GM12878 (cell line): ENCODE data around the gene FHIP2A. TPM values are rescaled to one million over a fixed set of nuclear protein-coding genes. Genes with fewer than 3 reads are reported as not detected.

Experiments
- ATAC-seq: fragments of 200-7000 bp; cut with Tn5 transposase; 3 replicates; pipeline ENCODE4 v1.9.1; 2020; ENCODE audit warnings: mild to moderate bottlenecking, moderate library complexity
- BruUV-seq: library from RNA; stranded (reverse); fragments of 400-500 nt; replicated peaks from 2 replicates; lab custom pipeline; 2021; lab: Mats Ljungman, UMichigan
- CTCF ChIA-PET: fragments of 300-600 bp; sonication (Branson Sonifier 250); formaldehyde crosslinking; extraction: SDS; loops from one replicate; lab custom pipeline; 2021; ENCODE audit warnings: inconsistent platforms; lab: Yijun Ruan, JAX
- POLR2A ChIA-PET: fragments of 350-600 bp; formaldehyde crosslinking; extraction: SDS; loops from one replicate; lab custom pipeline; 2021; ENCODE audit warnings: inconsistent platforms; lab: Charles Lee
- RAD21 ChIA-PET: fragments of 300-600 bp; sonication (Branson Sonifier 250); formaldehyde crosslinking; loops from one replicate; lab custom pipeline; 2023; ENCODE audit warnings: antibody characterized with exemption; ENCODE audit not compliant: unreplicated experiment; lab: Charles Lee
- SMC1A ChIA-PET: fragments of 300-600 bp; sonication (Branson Sonifier 250); formaldehyde crosslinking; loops from one replicate; lab custom pipeline; 2023; ENCODE audit not compliant: unreplicated experiment, uncharacterized antibody; lab: Charles Lee
- DNase-seq: peaks from one replicate; pipeline ENCODE4 v3.0.0-alpha.2; 2011; ENCODE audit warnings: low read depth, low spot score
- FAIRE-seq: peaks from 3 replicates; lab custom pipeline; 2011; peaks lifted over from hg19 to GRCh38; lab: Jason Lieb, UNC
- H2AFZ ChIP-seq: 2 replicates; pipeline ENCODE4 v1.6.0; 2011; ENCODE audit warnings: low read depth, low read length, control low read depth; ENCODE audit not compliant: control insufficient read depth
- H3K27ac ChIP-seq: 2 replicates; pipeline ENCODE4 v1.5.1; 2011; ENCODE audit warnings: control low read depth; ENCODE audit not compliant: control insufficient read depth, insufficient read depth
- H3K27me3 ChIP-seq, 2 experiments: replicated peaks in 1 of 2; 2 replicates each; pipeline versions ENCODE4 v1.6.0 to v1.6.1; 2011; ENCODE audit warnings: low read length in 1 of 2; ENCODE audit not compliant: control insufficient read depth in 2 of 2, insufficient read depth in 2 of 2
- H3K36me3 ChIP-seq, 2 experiments: 2 replicates each; pipeline ENCODE4 v1.5.1; 2011; ENCODE audit warnings: low read length in 1 of 2; ENCODE audit not compliant: control insufficient read depth in 2 of 2, insufficient read depth in 2 of 2
- H3K4me1 ChIP-seq: 2 replicates; pipeline ENCODE4 v1.6.1; 2011; ENCODE audit warnings: mild to moderate bottlenecking, low read length, moderate library complexity, mixed read lengths; ENCODE audit not compliant: control insufficient read depth, insufficient read depth
- H3K4me2 ChIP-seq: 2 replicates; pipeline ENCODE4 v1.6.0; 2011; ENCODE audit warnings: control low read depth; ENCODE audit not compliant: control insufficient read depth, insufficient read depth
- H3K4me3 ChIP-seq: fragments of 200-600 bp; sonication (generic); 2 replicates; pipeline ENCODE4 v1.5.1; 2016
- H3K79me2 ChIP-seq: 2 replicates; pipeline ENCODE4 v1.6.0; 2011; ENCODE audit warnings: low read length; ENCODE audit not compliant: control insufficient read depth, insufficient read depth
- H3K9ac ChIP-seq: 2 replicates; pipeline ENCODE4 v1.8.0; 2011; ENCODE audit warnings: low read length, control low read depth, mixed read lengths; ENCODE audit not compliant: control insufficient read depth, insufficient read depth
- H3K9me3 ChIP-seq: replicated peaks from 3 replicates; pipeline ENCODE4 v1.5.1; 2011; ENCODE audit warnings: mild to moderate bottlenecking, low read length; ENCODE audit not compliant: control insufficient read depth, insufficient read depth
- H4K20me1 ChIP-seq: 2 replicates; pipeline ENCODE4 v1.6.0; 2011; ENCODE audit not compliant: control insufficient read depth, insufficient read depth
- BACH1 ChIP-seq: fragments of 450-650 bp; IDR thresholded peaks from 2 replicates; pipeline ENCODE4 v1.6.1; 2017; ENCODE audit warnings: mild to moderate bottlenecking, borderline replicate concordance
- BHLHE40 ChIP-seq, 2 experiments: fragments of 450-650 bp in 1 of 2; IDR thresholded peaks; 2 replicates each; pipeline ENCODE4 v1.6.1; 2011 to 2017; ENCODE audit warnings: low read depth in 2 of 2, borderline replicate concordance in 1 of 2, improper control_type of control experiment in 1 of 2, low read length in 1 of 2, mild to moderate bottlenecking in 1 of 2
- BRCA1 ChIP-seq: IDR thresholded peaks from 2 replicates; pipeline ENCODE4 v1.6.1; 2011; ENCODE audit warnings: low read depth, low read length, improper control_type of control experiment
- EGR1 ChIP-seq, 2 experiments: IDR thresholded peaks; 1 replicate in 1 of 2; 2 replicates in 1 of 2; pipeline ENCODE4 v1.6.1; 2011 to 2012; ENCODE audit warnings: low read depth in 2 of 2, low read length in 2 of 2, borderline replicate concordance in 1 of 2, mild to moderate bottlenecking in 1 of 2, moderate library complexity in 1 of 2
- IKZF1 ChIP-seq: fragments of 450-650 bp; conservative IDR thresholded peaks from 2 replicates; pipeline ENCODE4 v1.6.1; 2017; ENCODE audit warnings: antibody characterized with exemption, mild to moderate bottlenecking
- JUNB ChIP-seq: IDR thresholded peaks from 2 replicates; pipeline ENCODE4 v1.6.1; 2016; ENCODE audit warnings: antibody characterized with exemption, mild to moderate bottlenecking
- MAX ChIP-seq: IDR thresholded peaks from 2 replicates; pipeline ENCODE4 v1.6.1; 2012; ENCODE audit warnings: low read depth, low read length, improper control_type of control experiment
- NFYB ChIP-seq: IDR thresholded peaks from 2 replicates; pipeline ENCODE4 v1.6.1; 2011; ENCODE audit warnings: low read depth, mild to moderate bottlenecking, low read length, improper control_type of control experiment, moderate library complexity; ENCODE audit not compliant: insufficient read depth
- POLR2AphosphoS2 ChIP-seq: IDR thresholded peaks from 2 replicates; pipeline ENCODE4 v1.6.1; 2011; ENCODE audit warnings: low read depth, mild to moderate bottlenecking, low read length, improper control_type of control experiment, moderate library complexity
- POU2F2 ChIP-seq: IDR thresholded peaks from 3 replicates; pipeline ENCODE4 v1.6.1; 2011; ENCODE audit warnings: low read depth, mild to moderate bottlenecking, low read length, borderline replicate concordance
- RB1 ChIP-seq: fragments of 450-650 bp; formaldehyde crosslinking; IDR thresholded peaks from 2 replicates; pipeline ENCODE4 v1.6.1; 2017; ENCODE audit warnings: mild to moderate bottlenecking, borderline replicate concordance
- RFX5 ChIP-seq: IDR thresholded peaks from 2 replicates; pipeline ENCODE4 v1.6.1; 2011; ENCODE audit warnings: low read depth, low read length, improper control_type of control experiment
- RUNX3 ChIP-seq: IDR thresholded peaks from 2 replicates; pipeline ENCODE4 v1.6.1; 2012; ENCODE audit warnings: low read length, inconsistent platforms
- USF1 ChIP-seq: IDR thresholded peaks from 2 replicates; pipeline ENCODE4 v1.6.1; 2011; ENCODE audit warnings: borderline replicate concordance, low read depth, mild to moderate bottlenecking, moderate library complexity, mixed read lengths, low read length; ENCODE audit not compliant: insufficient read depth; ENCODE audit errors: extremely low read length
- YY1 ChIP-seq: IDR thresholded peaks from 2 replicates; pipeline ENCODE4 v1.6.1; 2011; ENCODE audit warnings: low read depth, mild to moderate bottlenecking, low read length
- ZBTB4 ChIP-seq: fragments of 450-650 bp; formaldehyde crosslinking; IDR thresholded peaks from 2 replicates; pipeline ENCODE4 v1.4.0; 2022; ENCODE audit warnings: mild to moderate bottlenecking, moderate library complexity
- WGBS: methylation state at CpG from one replicate; pipeline ENCODE4 v1.1.6; 2016; ENCODE audit warnings: low lambda C conversion rate; ENCODE audit not compliant: insufficient replicate concordance, insufficient coverage; ENCODE audit errors: missing lambda C conversion rate; 5-methylcytosine and 5-hydroxymethylcytosine counted together
- in situ Hi-C: fragments of 300-500 bp; cut with MboI; formaldehyde crosslinking; loops from 9 replicates; pipeline ENCODE4 v1.14.3; 2018; ENCODE audit warnings: mixed read lengths
- intact Hi-C: fragments of 100-400 bp; cut with micrococcal nuclease; formaldehyde crosslinking; loops from one replicate; pipeline ENCODE4 v1.14.2; 2022; ENCODE audit not compliant: unreplicated experiment
- polyA plus RNA-seq, 11 experiments: library from polyadenylated mRNA; depleted of rRNA in 4 of 11; unstranded in 6 of 11; stranded (reverse) in 5 of 11; fragments of >200 nt; fragmentation: Nextera tagmentation in 4 of 11; fragmentation: Illumina TruSeq in 1 of 11; extraction: Ambion mirVana in 4 of 11; extraction: Trizol in 1 of 11; gene quantifications; 1 replicate in 1 of 11; 2 replicates in 10 of 11; pipeline versions ENCODE4 v1.2.1 to v1.2.3, GENCODE V29; 2011 to 2016; ENCODE audit warnings: inconsistent platforms in 2 of 11, missing spikeins in 2 of 11, low read depth in 1 of 11
- total RNA-seq, 4 experiments: library from RNA; depleted of rRNA in 3 of 4; stranded (reverse); fragments of >200 nt in 3 of 4; fragmentation: Illumina TruSeq in 1 of 4; extraction: Trizol in 1 of 4; gene quantifications; 2 replicates each; pipeline versions ENCODE4 v1.2.1 to v1.2.3, GENCODE V29; 2013 to 2021

Gene FHIP2A
- total and polyA plus RNA-seq, 10 of the 15 experiments (the other 5 are each of a cell fraction or from before 2014, with no cell fraction given), result 6.8 to 30.4 (median 17.0) TPM

GRCh38 chr10:114824391-114824790 is 2.8 kb downstream of the FHIP2A start:
- H2AFZ ChIP-seq, result no peak overlapping the region
- FAIRE-seq (no peak), DNase-seq (no peak), ATAC-seq (no peak)
- H3K79me2 ChIP-seq, result peaks cover 75% of the 10 kb centered on the region
- H3K4me3 ChIP-seq, result peak overlapping the region; percentile 60
- H3K27ac ChIP-seq, result peak overlapping the region; percentile 96
- RAD21 ChIA-PET, result no interaction called here
- POLR2A ChIA-PET, result no interaction called here
- CTCF ChIA-PET, result interaction anchor here (1.1 to 2.9 kb wide), 2 partner anchors 14 to 21 kb away, joined by 4 to 7 read pairs; no protein-coding TSS in a partner anchor
- no peaks in the 10 kb centered on the region; the same call in 2 of the 3 replicates for H3K9me3 ChIP-seq
- H3K27me3 ChIP-seq, result no peaks in the 10 kb centered on the region
- intact Hi-C loops, result loop anchor here (5.0 kb wide), 1 partner anchor 123 kb away; no protein-coding TSS in a partner anchor
- H3K4me2 ChIP-seq, result peak overlapping the region; percentile 67
- no peaks in the 10 kb centered on the region for H4K20me1 ChIP-seq
- TF ChIP-seq IKZF1 (no peak), JUNB (no peak), BACH1 (no peak), ZBTB4 (CRISPR knock-in tag) (no peak), USF1 (no peak), EGR1 (IDR thresholded peaks at IDR 0.05; ENCODE audit: borderline replicate concordance in 1 of 2, low read depth in 2 of 2, low read length in 2 of 2) (no peak), YY1 (no peak), BHLHE40 (IDR thresholded peaks at IDR 0.05; ENCODE audit: borderline replicate concordance in 1 of 2, low read depth in 2 of 2, low read length in 1 of 2) (no peak), RFX5 (no peak), POLR2AphosphoS2 (no peak), RB1 (no peak), BRCA1 (no peak), POU2F2 (no peak), MAX (no peak), NFYB (no peak), RUNX3 (no peak)
- H3K36me3 ChIP-seq, result no peaks in the 10 kb centered on the region
- 94% methylated on average over 1 of the region's 1 CpG for WGBS
- in situ Hi-C loops, result loop anchor here (25.0 kb wide), 1 partner anchor 1137 kb away; the partner anchor contains the start of gene CASP7
- peak overlapping the region; percentile 63; the same call in 1 of the 2 replicates for H3K9ac ChIP-seq
- H3K4me1 ChIP-seq, result peaks cover 36% of the 10 kb centered on the region
- SMC1A ChIA-PET, result no interaction called here
- no TSS peak for BruUV-seq
